GM19397 (cell line): ENCODE results near the gene SP9.

Source experiments
- ATAC-seq: cut with Tn5 transposase; IDR thresholded peaks from one replicate; pipeline ENCODE4 v1.9.1; 2021; ENCODE audit warnings: mild to moderate bottlenecking, moderate library complexity; ENCODE audit not compliant: unreplicated experiment

Gene SP9

GRCh38 chr2:174334781-174335251 is at the start of gene SP9:
Gene SP9, plus strand, starts transcription at chr2:174334954. Its CDS starts 139 bp downstream, at chr2:174335093.
- ATAC-seq, result no peak

GRCh38 chr2:174286172-174286571 is 48.6 kb upstream of the SP9 start:
- no peak for ATAC-seq

GRCh38 chr2:174292908-174293307 is 41.8 kb upstream of the SP9 start:
- no peak for ATAC-seq

GRCh38 chr2:174300114-174300513 is 34.6 kb upstream of the SP9 start:
- ATAC-seq, result no peak

- no peak for ATAC-seq
Observed at GRCh38 chr2:174312581-174313234, 22.0 kb upstream of the SP9 start.

- ATAC-seq, result no peak
Observed at GRCh38 chr2:174322149-174322548, 12.6 kb upstream of the SP9 start.

- ATAC-seq, result no peak
Observed at GRCh38 chr2:174322746-174323145, 12.0 kb upstream of the SP9 start.

GRCh38 chr2:174324530-174324929 is 10.2 kb upstream of the SP9 start:
- ATAC-seq, result no peak

GRCh38 chr2:174325373-174326160 is 9.2 kb upstream of the SP9 start:
- ATAC-seq, result no peak

GRCh38 chr2:174326161-174327020 is 8.4 kb upstream of the SP9 start:
- ATAC-seq, result no peak

GRCh38 chr2:174327021-174327840 is 7.5 kb upstream of the SP9 start:
- ATAC-seq, result no peak

- ATAC-seq, result no peak
Observed at GRCh38 chr2:174327841-174328113, 7.0 kb upstream of the SP9 start.

- no peak for ATAC-seq
Observed at GRCh38 chr2:174328114-174328960, 6.4 kb upstream of the SP9 start.

GRCh38 chr2:174328961-174329715 is 5.6 kb upstream of the SP9 start:
- ATAC-seq, result no peak

GRCh38 chr2:174330945-174331594 is 3.7 kb upstream of the SP9 start:
- no peak for ATAC-seq

GRCh38 chr2:174331595-174332216 is 3.0 kb upstream of the SP9 start:
- ATAC-seq, result no peak

GRCh38 chr2:174332217-174332963 is 2.4 kb upstream of the SP9 start:
- no peak for ATAC-seq

GRCh38 chr2:174333017-174333371 is 1.8 kb upstream of the SP9 start:
- ATAC-seq, result no peak
